ENCODE results near the gene GPR139.

Gene GPR139

DNA sequence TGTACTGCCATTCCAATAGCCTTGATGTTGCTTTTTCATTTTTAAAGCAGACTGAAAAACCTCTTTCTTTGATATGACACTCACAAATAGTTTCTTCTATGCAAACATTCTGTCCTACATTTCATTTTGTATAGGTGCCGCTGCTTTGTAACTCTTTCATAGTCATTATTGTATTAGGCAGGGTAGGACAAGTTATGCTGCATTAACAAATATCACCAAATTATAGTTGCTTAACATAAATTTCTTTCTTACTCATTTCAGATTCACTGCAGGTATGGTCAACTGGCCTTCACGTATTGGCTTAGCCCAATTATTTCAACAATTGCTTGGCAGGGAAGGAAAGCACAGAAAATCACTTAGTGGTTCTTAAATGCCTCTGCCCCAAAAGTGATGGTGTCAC, 70.8 kb downstream of the GPR139 start:
- Histone ChIP-seq H2AFZ (ENCODE audit: low read depth, low read length, severe bottlenecking) (no peak overlapping the region), H3K9ac (ENCODE audit: low read length) (no peak overlapping the region), H3F3A (ENCODE audit: insufficient read depth) (no peaks in the 10 kb centered on the region), H3K79me2 (ENCODE audit: insufficient read depth, low read length) (no peaks in the 10 kb centered on the region), H3K27me3 (ENCODE audit: low read length) (no peaks in the 10 kb centered on the region), H3K27ac (ENCODE audit: low read depth, low read length) (no peak overlapping the region), H4K20me1 (ENCODE audit: low read depth, low read length) (no peaks in the 10 kb centered on the region), H3K36me3 (ENCODE audit: low read length) (no peaks in the 10 kb centered on the region), H3K4me2 (ENCODE audit: low read depth, low read length, poor library complexity, severe bottlenecking) (no peak overlapping the region), H3K4me3 (ENCODE audit: insufficient read depth, low read length, poor library complexity, severe bottlenecking) (no peak overlapping the region), H3K9me2 (replicated peaks; ENCODE audit: insufficient read depth, low read length) (no peaks in the 10 kb centered on the region), H3K9me3 (ENCODE audit: insufficient read depth, low read length) (no peaks in the 10 kb centered on the region)
- TF ChIP-seq, protein P1, sequence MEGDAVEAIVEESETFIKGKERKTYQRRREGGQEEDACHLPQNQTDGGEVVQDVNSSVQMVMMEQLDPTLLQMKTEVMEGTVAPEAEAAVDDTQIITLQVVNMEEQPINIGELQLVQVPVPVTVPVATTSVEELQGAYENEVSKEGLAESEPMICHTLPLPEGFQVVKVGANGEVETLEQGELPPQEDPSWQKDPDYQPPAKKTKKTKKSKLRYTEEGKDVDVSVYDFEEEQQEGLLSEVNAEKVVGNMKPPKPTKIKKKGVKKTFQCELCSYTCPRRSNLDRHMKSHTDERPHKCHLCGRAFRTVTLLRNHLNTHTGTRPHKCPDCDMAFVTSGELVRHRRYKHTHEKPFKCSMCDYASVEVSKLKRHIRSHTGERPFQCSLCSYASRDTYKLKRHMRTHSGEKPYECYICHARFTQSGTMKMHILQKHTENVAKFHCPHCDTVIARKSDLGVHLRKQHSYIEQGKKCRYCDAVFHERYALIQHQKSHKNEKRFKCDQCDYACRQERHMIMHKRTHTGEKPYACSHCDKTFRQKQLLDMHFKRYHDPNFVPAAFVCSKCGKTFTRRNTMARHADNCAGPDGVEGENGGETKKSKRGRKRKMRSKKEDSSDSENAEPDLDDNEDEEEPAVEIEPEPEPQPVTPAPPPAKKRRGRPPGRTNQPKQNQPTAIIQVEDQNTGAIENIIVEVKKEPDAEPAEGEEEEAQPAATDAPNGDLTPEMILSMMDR (IDR thresholded peaks at IDR 0.05; ENCODE audit: insufficient read depth, low read length, poor library complexity, severe bottlenecking), result no peak
- TF ChIP-seq EZH2phosphoT487 (conservative IDR thresholded peaks at IDR 0.05; ENCODE audit: low read length), result no peak

DNA sequence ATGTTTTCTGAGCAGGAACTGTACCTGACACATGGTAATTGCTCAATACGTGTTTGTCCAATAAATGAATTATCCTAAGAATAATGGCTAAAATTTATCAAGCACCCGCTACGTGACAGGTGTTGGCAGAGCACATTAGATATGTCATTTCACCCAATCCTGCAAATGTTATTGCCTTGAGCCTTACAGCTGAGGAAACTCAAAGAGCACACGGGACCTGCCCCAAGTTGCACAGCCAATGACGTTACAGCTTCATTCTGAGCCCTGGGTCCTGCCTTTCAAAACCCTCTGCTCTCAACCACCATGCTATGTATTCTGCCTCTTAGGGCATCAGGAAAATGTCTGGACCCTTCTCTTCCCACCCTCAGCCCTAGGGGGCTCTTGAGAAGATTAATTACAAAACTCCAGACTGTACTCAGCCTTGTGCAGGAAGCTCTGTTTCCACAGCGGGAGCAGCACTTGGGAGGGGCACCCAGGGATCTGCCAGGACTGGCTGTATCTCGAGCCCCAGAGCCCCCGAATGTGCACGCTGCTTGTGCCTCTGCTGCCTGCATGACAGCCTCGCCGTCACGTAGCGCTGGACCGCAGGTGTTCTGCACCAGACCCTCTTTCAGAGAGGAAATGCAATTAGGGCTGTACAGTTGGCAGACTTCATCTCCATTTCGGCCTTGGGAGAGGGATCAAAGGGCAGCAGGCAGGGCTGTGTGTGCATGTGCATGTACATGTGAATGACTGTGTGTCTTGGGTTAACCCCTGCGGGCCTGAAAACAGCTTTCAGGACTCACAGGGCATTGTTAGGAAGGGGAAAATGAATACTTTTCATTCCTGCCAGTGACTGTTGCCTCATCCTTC, 71.6 kb downstream of the GPR139 start:
- Histone ChIP-seq H3K4me2 (ENCODE audit: low read depth, low read length, poor library complexity, severe bottlenecking) (no peak overlapping the region), H3K9me3 (ENCODE audit: insufficient read depth, low read length) (no peaks in the 10 kb centered on the region), H3K27me3 (ENCODE audit: low read length) (no peaks in the 10 kb centered on the region), H3K9me2 (replicated peaks; ENCODE audit: insufficient read depth, low read length) (no peaks in the 10 kb centered on the region), H3K79me2 (ENCODE audit: insufficient read depth, low read length) (no peaks in the 10 kb centered on the region), H4K20me1 (ENCODE audit: low read depth, low read length) (no peaks in the 10 kb centered on the region), H2AFZ (ENCODE audit: low read depth, low read length, severe bottlenecking) (no peak overlapping the region), H3K27ac (ENCODE audit: low read depth, low read length) (no peak overlapping the region), H3K9ac (ENCODE audit: low read length) (no peak overlapping the region), H3K36me3 (ENCODE audit: low read length) (no peaks in the 10 kb centered on the region), H3K4me3 (ENCODE audit: insufficient read depth, low read length, poor library complexity, severe bottlenecking) (no peak overlapping the region), H3F3A (ENCODE audit: insufficient read depth) (no peaks in the 10 kb centered on the region)
- no peak for TF ChIP-seq EZH2phosphoT487 (conservative IDR thresholded peaks at IDR 0.05; ENCODE audit: low read length)
- TF ChIP-seq, protein P1 (IDR thresholded peaks at IDR 0.05; ENCODE audit: insufficient read depth, low read length, poor library complexity, severe bottlenecking), result no peak

DNA sequence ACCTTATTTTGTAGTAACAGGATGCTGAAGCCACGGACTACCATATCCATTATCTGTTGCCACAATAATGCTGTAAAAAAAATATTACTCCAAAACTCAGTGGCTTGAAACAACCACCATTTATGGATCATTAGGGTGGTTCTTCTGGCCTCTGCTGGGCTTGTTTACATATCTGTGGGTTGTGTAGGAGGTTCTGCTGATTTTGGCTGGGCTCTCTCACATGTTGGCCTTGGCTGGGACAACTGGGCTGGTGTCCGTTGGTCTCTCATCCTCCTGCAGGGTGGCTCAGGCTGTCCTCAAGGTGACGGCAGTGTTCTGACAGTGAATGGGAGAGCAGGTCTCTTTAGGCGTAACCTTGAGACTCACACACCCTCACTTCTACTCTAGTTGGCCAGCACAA, 76.0 kb downstream of the GPR139 start:
- TF ChIP-seq, protein P1 (IDR thresholded peaks at IDR 0.05; ENCODE audit: insufficient read depth, low read length, poor library complexity, severe bottlenecking), result no peak
- no peak for TF ChIP-seq EZH2phosphoT487 (conservative IDR thresholded peaks at IDR 0.05; ENCODE audit: low read length)
- no peak overlapping the region for H3K4me2 ChIP-seq (ENCODE audit: low read depth, low read length, poor library complexity, severe bottlenecking)
- H3K27ac ChIP-seq (ENCODE audit: low read depth, low read length), result no peak overlapping the region

More for the DNA sequence above, 76.0 kb downstream of the GPR139 start:
- Histone ChIP-seq H3K36me3 (ENCODE audit: low read length) (no peaks in the 10 kb centered on the region), H4K20me1 (ENCODE audit: low read depth, low read length) (no peaks in the 10 kb centered on the region), H3K4me3 (ENCODE audit: insufficient read depth, low read length, poor library complexity, severe bottlenecking) (no peak overlapping the region), H2AFZ (ENCODE audit: low read depth, low read length, severe bottlenecking) (no peak overlapping the region), H3F3A (ENCODE audit: insufficient read depth) (no peaks in the 10 kb centered on the region), H3K9me3 (ENCODE audit: insufficient read depth, low read length) (no peaks in the 10 kb centered on the region), H3K79me2 (ENCODE audit: insufficient read depth, low read length) (no peaks in the 10 kb centered on the region), H3K27me3 (ENCODE audit: low read length) (no peaks in the 10 kb centered on the region), H3K9ac (ENCODE audit: low read length) (no peak overlapping the region), H3K9me2 (replicated peaks; ENCODE audit: insufficient read depth, low read length) (no peaks in the 10 kb centered on the region)
